ENCODE measurements around the gene SPACA4. TPM values are rescaled to one million over a fixed set of nuclear protein-coding genes. Genes with fewer than 3 reads are reported as not detected.

Gene SPACA4
- total and polyA plus RNA-seq, 10 of the 15 experiments (the other 5 are each of a cell fraction or from before 2014, with no cell fraction given) = not detected

- peak; percentile 84 for TF ChIP-seq BCLAF1 (IDR thresholded peaks at IDR 0.05)
- TF ChIP-seq ZSCAN29 (IDR thresholded peaks at IDR 0.05) = peak; percentile 2; the same call in 1 of the 2 replicates
- peak; percentile 17; the same call in 1 of the 3 replicates for TF ChIP-seq POU2F2 (IDR thresholded peaks at IDR 0.05; ENCODE audit: borderline replicate concordance, low read depth, low read length)
- TF ChIP-seq ZNF274 (IDR thresholded peaks at IDR 0.05; ENCODE audit: insufficient read depth, insufficient read length) = no peak
- no peak for TF ChIP-seq ZNF622 (IDR thresholded peaks at IDR 0.05)
- TF ChIP-seq STAT1 (conservative IDR thresholded peaks at IDR 0.05) = 0 out of 2 replicates have a peak, but pooled peaks have one; percentile 78
- peak; percentile 98 for TF ChIP-seq ATF7 (IDR thresholded peaks at IDR 0.05; ENCODE audit: low read depth)
- TF ChIP-seq TAF1 (IDR thresholded peaks at IDR 0.05; ENCODE audit: borderline replicate concordance, low read depth, low read length) = 0 out of 2 replicates have a peak, but pooled peaks have one; percentile 52
- peak; percentile 65; the same call in 1 of the 2 replicates for TF ChIP-seq ZBTB40 (IDR thresholded peaks at IDR 0.05; ENCODE audit: borderline replicate concordance)
- TF ChIP-seq RUNX3 (IDR thresholded peaks at IDR 0.05; ENCODE audit: low read length) = peak; percentile 62
- TF ChIP-seq HDAC6 (IDR thresholded peaks at IDR 0.05; ENCODE audit: unreplicated experiment) = peak; percentile 42
- TF ChIP-seq E2F4 (IDR thresholded peaks at IDR 0.05; ENCODE audit: low read depth, low read length) = no peak
- peak; percentile 10 for TF ChIP-seq BCL3 (IDR thresholded peaks at IDR 0.05; ENCODE audit: borderline replicate concordance, insufficient read depth, low read depth, low read length, poor library complexity, severe bottlenecking)
- 0 out of 2 replicates have a peak, but pooled peaks have one; percentile 74 for TF ChIP-seq POLR2AphosphoS2 (IDR thresholded peaks at IDR 0.05; ENCODE audit: low read depth, low read length)
- peak; percentile 82 for TF ChIP-seq POLR2AphosphoS5 (IDR thresholded peaks at IDR 0.05; ENCODE audit: low read length)
- peak; percentile 75 for TF ChIP-seq NR2C1 (IDR thresholded peaks at IDR 0.05)
- TF ChIP-seq BHLHE40 (IDR thresholded peaks at IDR 0.05; ENCODE audit: borderline replicate concordance in 1 of 2, low read depth in 2 of 2, low read length in 1 of 2) = peak; percentile 87 to 93
- 0 out of 2 replicates have a peak, but pooled peaks have one; percentile 22 for TF ChIP-seq SMARCA5 (IDR thresholded peaks at IDR 0.05)
- TF ChIP-seq MXI1 (IDR thresholded peaks at IDR 0.05; ENCODE audit: low read depth, low read length) = 0 out of 2 replicates have a peak, but pooled peaks have one; percentile 8
- TF ChIP-seq CHD1 (IDR thresholded peaks at IDR 0.05; ENCODE audit: low read depth, low read length) = peak; percentile 97
Measured at GRCh38 chr19:48637948-48638830, 31.6 kb downstream of the SPACA4 start (continued).

Data from GM12878 (cell line).